Coronary artery (tissue), 2 donors: Measurements from ENCODE around the gene MICAL2.

Experiments used
- DNase-seq: peaks from one replicate; pipeline ENCODE4 v3.0.0-alpha.2; 2017; ENCODE audit warnings: low spot score
- H3K27ac ChIP-seq, 2 donors: fragments of 200-600 bp; sonication (generic); one replicate each; pipeline ENCODE4 v1.5.1; 2016 to 2019
- H3K4me3 ChIP-seq: fragments of 200-600 bp; sonication (generic); 2 replicates; pipeline ENCODE4 v1.5.1; 2016; ENCODE audit warnings: mild to moderate bottlenecking, moderate library complexity
- TF ChIP-seq, protein P1 (sequence below): fragments of 200-600 bp; sonication (generic); IDR thresholded peaks from one replicate; pipeline ENCODE4 v1.5.1; 2019; ENCODE audit warnings: antibody characterized with exemption

The MICAL2 gene

DNA sequence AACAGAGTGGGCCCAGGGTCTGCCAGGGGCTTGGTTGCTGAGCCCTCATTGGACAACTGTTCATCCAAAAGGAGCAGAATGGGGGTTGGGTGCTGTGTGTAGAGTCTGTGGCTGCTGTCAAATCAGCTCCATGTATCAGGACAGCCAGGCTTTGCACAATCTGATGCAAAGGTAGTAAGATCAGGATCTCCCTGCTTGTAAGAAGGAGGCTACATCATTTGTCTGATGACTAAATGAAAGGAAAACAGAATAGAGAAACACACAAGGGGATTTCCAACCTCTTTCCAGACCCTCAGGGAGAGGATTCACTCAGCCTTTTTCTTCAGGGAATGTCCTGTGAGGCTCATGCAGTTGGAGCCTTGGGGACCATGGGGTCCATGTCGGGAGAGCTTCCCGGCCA, 7.2 kb downstream of the MICAL2 start:
- peak overlapping the region; percentile 11 for H3K4me3 ChIP-seq
- no peak for DNase-seq
- peak overlapping the region; percentile 83 to 96 for H3K27ac ChIP-seq

DNA sequence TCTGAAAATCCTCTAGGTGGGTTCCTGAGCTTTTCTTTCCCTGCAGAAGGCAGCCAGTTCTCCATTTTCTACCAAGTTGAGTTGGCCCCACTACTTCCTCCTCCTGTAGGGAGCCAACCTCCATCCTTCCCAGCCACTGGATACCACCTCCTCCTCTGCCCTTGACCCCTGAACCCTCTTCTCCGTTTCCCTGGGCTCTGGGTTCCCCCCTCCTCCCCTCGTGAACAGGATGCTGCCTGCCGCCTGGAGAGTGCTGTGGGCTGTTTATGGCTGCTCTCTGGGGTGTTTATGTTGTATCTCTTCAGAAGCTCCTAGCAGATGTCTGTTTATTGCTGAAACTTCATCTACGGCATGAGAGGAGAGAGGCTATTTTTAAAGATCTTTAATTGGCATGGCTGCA, 8.6 kb downstream of the MICAL2 start:
- TF ChIP-seq, protein P1, sequence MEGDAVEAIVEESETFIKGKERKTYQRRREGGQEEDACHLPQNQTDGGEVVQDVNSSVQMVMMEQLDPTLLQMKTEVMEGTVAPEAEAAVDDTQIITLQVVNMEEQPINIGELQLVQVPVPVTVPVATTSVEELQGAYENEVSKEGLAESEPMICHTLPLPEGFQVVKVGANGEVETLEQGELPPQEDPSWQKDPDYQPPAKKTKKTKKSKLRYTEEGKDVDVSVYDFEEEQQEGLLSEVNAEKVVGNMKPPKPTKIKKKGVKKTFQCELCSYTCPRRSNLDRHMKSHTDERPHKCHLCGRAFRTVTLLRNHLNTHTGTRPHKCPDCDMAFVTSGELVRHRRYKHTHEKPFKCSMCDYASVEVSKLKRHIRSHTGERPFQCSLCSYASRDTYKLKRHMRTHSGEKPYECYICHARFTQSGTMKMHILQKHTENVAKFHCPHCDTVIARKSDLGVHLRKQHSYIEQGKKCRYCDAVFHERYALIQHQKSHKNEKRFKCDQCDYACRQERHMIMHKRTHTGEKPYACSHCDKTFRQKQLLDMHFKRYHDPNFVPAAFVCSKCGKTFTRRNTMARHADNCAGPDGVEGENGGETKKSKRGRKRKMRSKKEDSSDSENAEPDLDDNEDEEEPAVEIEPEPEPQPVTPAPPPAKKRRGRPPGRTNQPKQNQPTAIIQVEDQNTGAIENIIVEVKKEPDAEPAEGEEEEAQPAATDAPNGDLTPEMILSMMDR, result no peak
- Histone ChIP-seq H3K4me3 (peak overlapping the region; percentile 39), H3K27ac (peak overlapping the region; percentile 83 to 96)
- no peak for DNase-seq

More for the DNA sequence above, 7.2 kb downstream of the MICAL2 start:
- TF ChIP-seq, protein P1, result no peak

DNA sequence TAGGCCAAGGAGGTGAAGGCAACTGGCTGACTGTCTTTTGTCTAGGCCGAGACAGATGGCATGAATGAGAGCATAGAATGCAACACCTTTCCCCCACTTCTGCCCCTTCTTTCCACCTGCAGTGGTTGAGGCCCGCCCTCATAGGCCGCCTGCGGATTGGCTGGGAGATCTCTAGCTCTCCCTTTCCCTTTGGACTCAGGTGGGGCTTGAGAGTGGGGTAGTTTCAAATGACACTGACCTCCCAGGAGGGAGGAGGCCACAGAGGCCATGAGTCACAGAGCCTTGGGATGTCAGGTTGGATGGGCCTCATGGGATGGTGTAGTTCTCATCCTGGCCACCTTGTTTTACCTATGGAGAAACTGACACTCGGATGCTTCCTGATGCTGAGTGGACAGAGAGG, 9.1 kb downstream of the MICAL2 start:
- TF ChIP-seq, protein P1, result no peak
- Histone ChIP-seq H3K4me3 (peak overlapping the region; percentile 39), H3K27ac (peak overlapping the region; percentile 83 to 96)
- DNase-seq, result no peak

DNA sequence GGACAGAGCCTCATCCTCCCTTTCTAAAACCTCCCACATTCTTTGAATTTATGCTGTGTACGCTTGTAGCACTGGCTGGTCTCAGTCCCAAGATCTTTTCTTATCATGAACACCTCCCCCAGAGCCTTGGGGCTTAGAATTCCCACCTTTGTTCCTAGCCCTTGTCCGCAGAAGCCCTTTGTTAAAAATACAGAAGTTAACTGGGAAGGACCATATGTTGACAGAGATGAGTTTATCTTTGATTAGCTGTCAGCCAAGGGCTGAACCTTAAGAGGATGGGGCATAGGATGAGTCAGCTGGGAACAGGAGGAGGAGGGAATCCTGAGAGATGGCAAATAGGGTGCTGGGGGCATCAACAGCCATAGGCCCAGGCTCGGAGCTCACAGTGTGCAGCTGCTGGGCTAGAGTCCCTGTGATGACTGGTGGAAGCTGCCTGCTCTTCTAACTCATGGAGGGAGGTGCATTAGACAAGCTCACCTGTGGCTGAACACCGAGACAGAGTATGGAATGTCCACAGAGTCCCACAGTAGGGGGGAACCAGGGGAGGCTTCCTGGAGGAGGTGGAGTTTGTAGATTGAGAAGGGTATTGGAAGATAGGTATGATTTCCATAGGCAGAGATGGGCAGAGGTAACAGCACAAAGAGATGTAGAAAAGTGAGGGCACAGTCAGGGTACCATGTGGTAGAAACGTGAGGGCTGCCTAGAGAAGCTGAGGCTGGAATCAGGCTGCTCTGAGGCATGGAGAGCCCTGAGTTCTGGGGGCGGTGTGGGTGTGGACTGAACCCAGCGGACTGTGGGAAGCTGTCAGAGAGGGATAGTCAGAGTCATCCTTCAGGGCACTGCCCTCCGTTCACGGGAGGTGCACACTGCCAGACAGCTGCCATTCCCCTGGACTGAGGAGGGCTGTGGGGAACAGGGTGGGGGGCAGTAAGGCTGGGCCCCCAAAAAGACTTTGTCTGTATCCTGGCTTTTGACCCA, 9.9 kb downstream of the MICAL2 start:
- no peak for DNase-seq
- TF ChIP-seq, protein P1, result no peak
- H3K4me3 ChIP-seq, result peak overlapping the region; percentile 39
- peak overlapping the region; percentile 83 to 96 for H3K27ac ChIP-seq

DNA sequence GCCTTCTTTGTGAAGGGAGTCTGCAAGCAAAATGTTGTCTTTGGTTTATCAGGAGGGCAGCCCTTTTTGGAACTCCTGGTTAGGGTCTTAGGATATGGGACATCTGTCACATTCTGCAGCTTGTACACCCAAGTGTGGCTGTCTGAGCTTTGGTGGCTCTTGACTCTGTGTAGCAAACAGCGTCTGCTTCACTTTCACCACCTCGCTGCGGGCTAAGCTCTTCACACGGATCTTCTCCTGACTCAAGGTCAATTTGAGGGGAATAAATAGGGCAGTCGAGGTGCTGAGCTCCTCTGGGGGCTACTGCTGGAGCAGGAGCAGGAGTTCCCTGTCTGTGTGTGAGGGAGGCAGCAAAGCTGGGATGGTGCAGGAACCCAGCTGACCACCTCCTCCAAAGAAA, 10.6 kb downstream of the MICAL2 start:
- TF ChIP-seq, protein P1, result no peak

DNA sequence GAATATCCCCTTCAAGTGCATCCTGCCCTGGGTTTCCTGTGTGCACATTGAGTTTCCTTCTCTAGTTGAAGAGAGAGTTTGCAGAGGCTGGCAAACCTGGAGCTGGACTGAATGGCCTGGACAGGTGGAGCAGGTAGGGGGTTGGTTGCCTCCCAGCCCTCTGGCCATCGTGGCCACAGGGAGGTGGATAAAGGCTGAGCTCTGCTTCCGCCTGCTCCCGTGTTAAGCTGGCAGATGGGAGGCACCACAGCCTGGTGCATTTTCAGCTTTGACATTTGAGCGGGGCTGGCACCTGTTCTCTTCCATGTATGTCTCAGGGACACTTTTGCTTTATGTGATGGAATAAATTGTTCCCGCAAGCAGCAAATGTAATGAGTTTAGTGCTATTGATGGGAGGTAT, 11.1 kb downstream of the MICAL2 start:
- peak overlapping the region; percentile 83 to 96 for H3K27ac ChIP-seq
- TF ChIP-seq, protein P1, result no peak

More for the DNA sequence above, 10.6 kb downstream of the MICAL2 start:
- Histone ChIP-seq H3K27ac (peak overlapping the region; percentile 83 to 96), H3K4me3 (peak overlapping the region; percentile 34)
- no peak for DNase-seq

DNA sequence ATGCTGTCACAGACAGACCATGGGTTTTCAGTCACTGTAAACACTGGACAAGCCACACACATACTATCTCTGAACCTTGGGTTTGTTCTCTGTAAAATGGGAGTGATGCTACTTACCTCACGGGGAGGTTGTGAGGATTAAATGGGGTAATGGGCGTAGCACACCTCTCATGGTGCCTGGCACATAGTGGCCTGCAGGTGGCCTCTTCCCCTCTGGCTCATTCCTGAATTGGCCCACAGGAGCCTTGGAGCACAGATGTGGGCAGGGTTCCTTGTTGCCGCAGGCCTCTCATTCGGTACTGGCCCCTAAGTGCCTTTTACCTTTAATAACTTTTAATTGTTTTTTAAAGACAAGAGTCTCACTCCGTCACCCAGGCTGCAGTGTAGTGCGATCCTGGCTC, 11.7 kb downstream of the MICAL2 start:
- Histone ChIP-seq H3K27ac (peak overlapping the region; percentile 83 to 96), H3K4me3 (no peak overlapping the region)
- no peak for DNase-seq
- TF ChIP-seq, protein P1, result peak; percentile 29

More for the DNA sequence above, 11.1 kb downstream of the MICAL2 start:
- H3K4me3 ChIP-seq, result no peak overlapping the region
- no peak for DNase-seq
